Endothelial cell of umbilical vein (primary cell): ENCODE data around the gene LHPP.

Source experiments
- CTCF ChIP-seq, 2 donors: IDR thresholded peaks; 1 replicate in 1 of 2; 2 replicates in 1 of 2; pipeline ENCODE4 v1.5.1; 2011; ENCODE audit warnings: low read length in 2 of 2, mild to moderate bottlenecking in 2 of 2, moderate library complexity in 2 of 2, control low read depth in 1 of 2, inconsistent platforms in 1 of 2, low read depth in 1 of 2; ENCODE audit not compliant: insufficient read depth in 1 of 2; ENCODE audit errors: extremely low read depth in 1 of 2
- EZH2 ChIP-seq: IDR thresholded peaks from 2 replicates; pipeline ENCODE4 v1.6.1; 2012; ENCODE audit warnings: borderline replicate concordance, low read depth, mild to moderate bottlenecking, moderate library complexity, low read length, inconsistent platforms; ENCODE audit not compliant: severe bottlenecking
- FOS ChIP-seq: IDR thresholded peaks from 2 replicates; pipeline ENCODE4 v1.6.1; 2011; ENCODE audit warnings: mild to moderate bottlenecking, low read length, moderate library complexity, borderline replicate concordance; ENCODE audit not compliant: insufficient read depth
- GATA2 ChIP-seq: IDR thresholded peaks from 2 replicates; pipeline ENCODE4 v1.7.0; 2011; ENCODE audit warnings: low read depth, mild to moderate bottlenecking, moderate library complexity, mixed read lengths, low read length; ENCODE audit not compliant: insufficient read length, insufficient read depth
- JUN ChIP-seq: IDR thresholded peaks from 2 replicates; pipeline ENCODE4 v1.6.1; 2011; ENCODE audit warnings: borderline replicate concordance, low read depth; ENCODE audit not compliant: insufficient read length, insufficient read depth
- MAX ChIP-seq: IDR thresholded peaks from 2 replicates; pipeline ENCODE4 v1.6.1; 2011; ENCODE audit not compliant: insufficient read depth, insufficient read length
- MYC ChIP-seq: IDR thresholded peaks from one replicate; pipeline ENCODE4 v1.6.1; 2011; ENCODE audit warnings: mild to moderate bottlenecking, low read depth, low read length
- POLR2A ChIP-seq: IDR thresholded peaks from 2 replicates; pipeline ENCODE4 v1.6.1; 2012; ENCODE audit warnings: low read depth, mild to moderate bottlenecking, control low read depth, low read length
- POLR2AphosphoS5 ChIP-seq: IDR thresholded peaks from 2 replicates; pipeline ENCODE4 v1.6.1; 2012; ENCODE audit warnings: low read depth, mild to moderate bottlenecking, control low read depth, low read length, moderate library complexity; ENCODE audit not compliant: insufficient read depth

DNA sequence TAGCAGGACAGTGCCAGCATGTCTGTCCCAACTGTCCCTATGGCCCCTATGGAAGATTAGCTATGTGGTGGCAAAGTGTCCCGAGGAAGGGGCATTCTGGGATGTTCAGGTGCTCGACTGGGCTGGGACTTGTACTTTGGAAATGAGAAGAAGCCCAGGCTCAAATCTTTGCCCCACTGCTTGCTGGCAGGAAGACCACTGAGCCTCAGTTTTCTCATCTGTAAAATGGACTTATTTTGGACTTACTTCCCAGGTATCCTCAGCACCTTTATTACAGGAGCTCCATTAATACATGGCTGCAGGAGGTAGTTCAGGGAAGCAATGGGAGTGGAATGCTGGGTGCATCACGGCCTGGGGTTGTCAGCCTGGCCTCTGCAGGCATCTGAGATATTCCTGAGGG is 71.2 kb downstream of the LHPP start:
- TF ChIP-seq EZH2 (no peak), POLR2A (no peak), CTCF (IDR thresholded peaks at IDR 0.05; ENCODE audit: extremely low read depth in 1 of 2, insufficient read depth in 1 of 2, low read depth in 1 of 2, low read length in 2 of 2) (no peak), MYC (no peak), MAX (no peak), JUN (no peak), FOS (no peak), POLR2AphosphoS5 (no peak), GATA2 (no peak)
